ENCODE results near the gene CFAP74. TPM values are rescaled to one million over a fixed set of nuclear protein-coding genes. Genes with fewer than 3 reads are reported as not detected.

CFAP74 gene
- polyA plus RNA-seq, 1 experiment = not detected

DNA sequence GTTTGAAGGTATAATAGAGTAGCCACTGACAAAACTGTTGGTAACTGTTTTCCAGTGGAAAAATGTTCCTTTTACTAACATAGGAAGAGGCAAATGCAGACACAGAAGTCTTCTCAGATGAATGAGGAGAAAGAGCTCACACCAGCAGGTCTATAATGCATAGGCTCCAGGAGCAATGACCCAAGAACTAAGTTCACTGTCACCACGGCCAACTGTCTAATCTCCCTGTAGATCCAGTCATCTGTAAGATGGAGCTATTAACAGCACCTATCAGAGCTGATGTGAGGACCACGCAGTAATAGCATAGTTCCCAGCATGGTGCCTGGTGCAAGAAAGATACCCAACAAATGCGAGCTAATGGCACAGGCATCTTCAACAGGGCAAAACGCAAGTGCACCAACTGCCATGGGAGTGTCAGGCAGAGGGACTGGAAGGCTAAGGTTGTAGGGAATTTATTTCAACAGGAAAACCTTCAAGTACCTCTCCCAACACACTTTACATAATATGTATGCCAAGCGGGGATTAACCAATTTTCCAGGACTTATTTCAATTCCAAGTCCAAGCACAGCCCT lies 125.6 kb downstream of the CFAP74 start:
- DNase-seq (ENCODE audit: low read depth, low spot score) = no peak
- peaks cover 5% of the 10 kb centered on the region; the same call in 1 of the 2 replicates for H3K9me3 ChIP-seq (ENCODE audit: control insufficient read depth, insufficient read depth, low read length)
- no peaks in the 10 kb centered on the region for H3K27me3 ChIP-seq (ENCODE audit: control insufficient read depth, insufficient read depth, low read length)
- no peak overlapping the region for H3K4me3 ChIP-seq (ENCODE audit: low read depth, low read length)
- ChIA-PET CTCF (interaction anchor here (1.4 kb wide), 1 partner anchor 28 kb away, joined by 4 read pairs; no protein-coding TSS in a partner anchor), POLR2A (interaction anchor here (0.6 to 0.7 kb wide), 2 partner anchors 61 to 253 kb away, joined by 6 to 7 read pairs; no protein-coding TSS in a partner anchor)
- TF ChIP-seq, protein P1, sequence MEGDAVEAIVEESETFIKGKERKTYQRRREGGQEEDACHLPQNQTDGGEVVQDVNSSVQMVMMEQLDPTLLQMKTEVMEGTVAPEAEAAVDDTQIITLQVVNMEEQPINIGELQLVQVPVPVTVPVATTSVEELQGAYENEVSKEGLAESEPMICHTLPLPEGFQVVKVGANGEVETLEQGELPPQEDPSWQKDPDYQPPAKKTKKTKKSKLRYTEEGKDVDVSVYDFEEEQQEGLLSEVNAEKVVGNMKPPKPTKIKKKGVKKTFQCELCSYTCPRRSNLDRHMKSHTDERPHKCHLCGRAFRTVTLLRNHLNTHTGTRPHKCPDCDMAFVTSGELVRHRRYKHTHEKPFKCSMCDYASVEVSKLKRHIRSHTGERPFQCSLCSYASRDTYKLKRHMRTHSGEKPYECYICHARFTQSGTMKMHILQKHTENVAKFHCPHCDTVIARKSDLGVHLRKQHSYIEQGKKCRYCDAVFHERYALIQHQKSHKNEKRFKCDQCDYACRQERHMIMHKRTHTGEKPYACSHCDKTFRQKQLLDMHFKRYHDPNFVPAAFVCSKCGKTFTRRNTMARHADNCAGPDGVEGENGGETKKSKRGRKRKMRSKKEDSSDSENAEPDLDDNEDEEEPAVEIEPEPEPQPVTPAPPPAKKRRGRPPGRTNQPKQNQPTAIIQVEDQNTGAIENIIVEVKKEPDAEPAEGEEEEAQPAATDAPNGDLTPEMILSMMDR (IDR thresholded peaks at IDR 0.05; ENCODE audit: low read depth, low read length) = no peak
- no peak overlapping the region for H3K27ac ChIP-seq (ENCODE audit: low read depth, low read length)

DNA sequence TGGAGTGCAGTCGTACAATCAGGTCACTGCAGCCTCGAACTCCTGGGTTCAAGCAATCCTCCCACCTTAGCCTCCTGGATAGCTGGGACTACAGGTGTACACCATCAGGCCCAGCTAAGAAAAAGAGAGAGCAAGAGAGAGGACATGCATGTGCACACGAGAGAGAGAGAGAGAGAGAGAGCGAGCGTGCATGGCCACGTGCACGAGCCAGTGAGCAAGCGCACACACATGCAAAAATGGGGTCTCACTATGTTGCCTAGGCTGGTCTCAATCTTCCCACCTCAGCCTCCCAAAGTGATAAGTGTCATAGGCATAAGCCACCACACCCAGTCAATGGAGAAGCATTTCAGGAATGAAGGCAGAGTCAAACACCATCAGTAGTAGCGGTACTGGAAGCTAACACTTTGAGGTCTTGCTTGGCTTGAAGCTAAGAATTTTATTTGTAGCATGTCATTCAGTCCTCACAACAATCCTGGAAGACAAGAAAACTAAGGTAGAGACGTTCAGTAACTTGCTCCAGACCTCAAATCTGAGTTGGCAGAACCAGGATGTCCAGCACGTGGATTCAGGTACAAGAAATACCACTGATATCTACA lies 127.2 kb downstream of the CFAP74 start:
- POLR2A ChIA-PET = no interaction called here
- no peak overlapping the region for H3K27ac ChIP-seq (ENCODE audit: low read depth, low read length)
- DNase-seq (ENCODE audit: low read depth, low spot score) = no peak

DNA sequence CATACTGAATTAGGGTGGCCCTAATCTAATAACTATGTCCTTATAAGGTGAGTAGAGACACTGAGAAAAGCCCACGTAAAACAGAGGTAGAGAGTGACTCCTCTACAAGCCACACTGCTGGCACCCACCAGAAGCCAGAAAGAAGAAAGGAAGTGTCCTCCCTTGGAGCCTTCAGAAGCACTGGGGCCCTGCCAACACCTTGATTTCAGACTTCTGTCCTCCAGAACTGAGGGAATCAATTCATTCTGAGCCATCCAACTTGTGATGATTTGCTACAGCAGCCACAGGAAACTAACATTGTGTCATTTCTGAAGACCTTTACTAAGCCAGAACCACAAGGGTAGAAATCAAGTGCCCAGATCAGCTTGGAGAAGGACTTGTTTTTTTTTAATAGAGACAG lies 127.7 kb downstream of the CFAP74 start:
- POLR2A ChIA-PET = no interaction called here
- Histone ChIP-seq H3K27ac (ENCODE audit: low read depth, low read length) (no peak overlapping the region), H3K27me3 (ENCODE audit: control insufficient read depth, insufficient read depth, low read length) (no peaks in the 10 kb centered on the region), H3K9me3 (ENCODE audit: control insufficient read depth, insufficient read depth, low read length) (peaks cover 5% of the 10 kb centered on the region; the same call in 1 of the 2 replicates), H3K4me3 (ENCODE audit: low read depth, low read length) (no peak overlapping the region)
- CTCF ChIA-PET = no interaction called here
- DNase-seq (ENCODE audit: low read depth, low spot score) = no peak
- TF ChIP-seq, protein P1 (IDR thresholded peaks at IDR 0.05; ENCODE audit: low read depth, low read length) = no peak

More for the DNA sequence above, 127.2 kb downstream of the CFAP74 start:
- Histone ChIP-seq H3K27me3 (ENCODE audit: control insufficient read depth, insufficient read depth, low read length) (no peaks in the 10 kb centered on the region), H3K4me3 (ENCODE audit: low read depth, low read length) (no peak overlapping the region), H3K9me3 (ENCODE audit: control insufficient read depth, insufficient read depth, low read length) (peaks cover 5% of the 10 kb centered on the region; the same call in 1 of the 2 replicates)
- CTCF ChIA-PET = no interaction called here
- TF ChIP-seq, protein P1 (IDR thresholded peaks at IDR 0.05; ENCODE audit: low read depth, low read length) = no peak

DNA sequence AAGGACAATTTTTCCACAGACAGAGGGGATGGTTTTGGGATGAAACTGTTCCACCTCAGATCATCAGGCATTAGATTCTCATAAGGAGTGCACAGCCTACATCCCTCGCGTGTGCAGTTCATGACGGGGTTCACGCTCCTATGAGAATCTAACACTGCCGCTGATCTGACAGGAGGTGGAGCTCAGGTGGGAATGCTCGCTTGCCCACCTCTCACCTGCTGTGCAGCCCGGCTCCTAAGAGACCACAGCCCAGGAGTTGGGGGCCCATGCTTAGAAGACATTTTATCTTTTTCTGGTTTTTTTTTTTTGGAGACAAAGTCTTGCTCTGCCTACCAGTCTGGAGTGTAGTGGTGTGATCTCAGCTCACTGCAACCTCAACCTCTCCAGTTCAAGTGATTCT lies 128.7 kb downstream of the CFAP74 start:
- CTCF ChIA-PET = interaction anchor here (0.6 to 1.3 kb wide), 3 partner anchors 9 to 34 kb away, joined by 3 to 7 read pairs (median 5); no protein-coding TSS in a partner anchor
- POLR2A ChIA-PET = interaction anchor here (1.1 kb wide), 1 partner anchor 11 kb away, joined by 9 read pairs; no protein-coding TSS in a partner anchor
- Histone ChIP-seq H3K27ac (ENCODE audit: low read depth, low read length) (no peak overlapping the region), H3K27me3 (ENCODE audit: control insufficient read depth, insufficient read depth, low read length) (no peaks in the 10 kb centered on the region), H3K9me3 (ENCODE audit: control insufficient read depth, insufficient read depth, low read length) (peaks cover 5% of the 10 kb centered on the region; the same call in 1 of the 2 replicates), H3K4me3 (ENCODE audit: low read depth, low read length) (no peak overlapping the region)
- TF ChIP-seq, protein P1 (IDR thresholded peaks at IDR 0.05; ENCODE audit: low read depth, low read length) = no peak
- no peak for DNase-seq (ENCODE audit: low read depth, low spot score)

DNA sequence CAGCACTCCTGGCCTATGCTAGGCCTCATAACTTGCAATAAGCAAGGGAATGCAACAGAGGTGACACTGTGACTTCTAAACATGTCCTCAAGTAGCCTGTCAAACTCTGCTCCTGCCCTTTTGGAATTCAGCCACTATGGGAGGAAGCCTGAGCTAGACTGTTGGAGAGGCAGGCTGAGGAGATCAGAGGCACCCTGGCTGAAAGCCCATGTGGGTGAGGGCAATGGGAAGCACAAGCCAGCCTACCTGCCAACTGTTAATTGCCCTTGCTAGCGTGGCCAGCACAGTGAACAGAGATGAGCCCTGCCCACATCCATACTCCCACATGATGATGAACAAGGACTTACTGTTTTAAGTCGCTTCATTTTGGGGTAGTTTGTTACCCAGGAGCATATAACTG lies 130.4 kb downstream of the CFAP74 start:
- no peak overlapping the region for H3K27ac ChIP-seq (ENCODE audit: low read depth, low read length)
- ChIA-PET CTCF (no interaction called here), POLR2A (no interaction called here)
- H3K27me3 ChIP-seq (ENCODE audit: control insufficient read depth, insufficient read depth, low read length) = no peaks in the 10 kb centered on the region
- H3K9me3 ChIP-seq (ENCODE audit: control insufficient read depth, insufficient read depth, low read length) = peaks cover 5% of the 10 kb centered on the region; the same call in 1 of the 2 replicates
- TF ChIP-seq, protein P1 (IDR thresholded peaks at IDR 0.05; ENCODE audit: low read depth, low read length) = no peak
- no peak overlapping the region for H3K4me3 ChIP-seq (ENCODE audit: low read depth, low read length)
- DNase-seq (ENCODE audit: low read depth, low spot score) = no peak

All from AG04450 (cell line).